ENCODE results near the gene SULT1A1. TPM values are rescaled to one million over a fixed set of nuclear protein-coding genes. Genes with fewer than 3 reads are reported as not detected.
A peak's percentile ranks its signal among the peaks of the same experiment; 100 is the strongest.
"Not testable (repeated sequence)": the region's sequence is repeated elsewhere in the genome, so short reads cannot be mapped to it uniquely, and the experiment has no call there.

The SULT1A1 gene
- total RNA-seq, 1 donor from 2014 or later, result 50.2 TPM

- H3K27ac ChIP-seq, result peak overlapping the region; percentile 79
- H3K4me1 ChIP-seq, result peaks cover 21% of the 10 kb centered on the region
- ATAC-seq (peak; percentile 29 to 74), DNase-seq (peak; percentile 78)
- H3K27me3 ChIP-seq (ENCODE audit: low read depth), result no peaks in the 10 kb centered on the region
- intact Hi-C loops (cut with DNase I), result no loop called here
- H3K36me3 ChIP-seq, result peaks cover under 1% of the 10 kb centered on the region
- TF ChIP-seq CTCF (IDR thresholded peaks at IDR 0.05), result peak; percentile 21
- no peaks in the 10 kb centered on the region for H3K9me3 ChIP-seq
- no peak overlapping the region for H3K4me3 ChIP-seq
Measured at GRCh38 chr16:28597692-28598261, 12.1 kb downstream of the SULT1A1 start.

- peak; percentile 86 to 90 for ATAC-seq
- no peak for TF ChIP-seq CTCF (IDR thresholded peaks at IDR 0.05)
Measured at GRCh38 chr16:28596840-28597691, 12.8 kb downstream of the SULT1A1 start, which contains the start of gene SULT1A2. Gene SULT1A2 (minus strand): TSS chr16:28597050. CDS start chr16:28595930, 1,120 bp downstream.

GRCh38 chr16:28596115-28596630, 13.7 kb downstream of the SULT1A1 start:
- Histone ChIP-seq H3K9me3 (no peaks in the 10 kb centered on the region), H3K4me3 (peak overlapping the region; percentile 47), H3K36me3 (peaks cover 17% of the 10 kb centered on the region), H3K27me3 (ENCODE audit: low read depth) (no peaks in the 10 kb centered on the region), H3K4me1 (peaks cover 21% of the 10 kb centered on the region), H3K27ac (peak overlapping the region; percentile 79)
- no peak for TF ChIP-seq CTCF (IDR thresholded peaks at IDR 0.05)
- ATAC-seq (no peak), DNase-seq (no peak)
- intact Hi-C loops (cut with DNase I), result no loop called here

More at GRCh38 chr16:28596840-28597691, 12.8 kb downstream of the SULT1A1 start, which contains the start of gene SULT1A2:
- no peaks in the 10 kb centered on the region for H3K9me3 ChIP-seq
- peak within 1 kb of the TSS; percentile 47 for H3K4me3 ChIP-seq
- intact Hi-C loops (cut with DNase I), result no loop called here
- peaks cover 21% of the 10 kb centered on the region for H3K4me1 ChIP-seq
- peaks cover 8% of the 10 kb centered on the region for H3K36me3 ChIP-seq
- H3K27me3 ChIP-seq (ENCODE audit: low read depth), result no peaks in the 10 kb centered on the region
- peak; percentile 87 for DNase-seq
- peak within 1 kb of the TSS; percentile 79 for H3K27ac ChIP-seq

- peaks cover 24% of the 10 kb centered on the region for H3K36me3 ChIP-seq
- ATAC-seq; intact Hi-C loops (cut with DNase I); H3K4me3 ChIP-seq; H3K27me3 ChIP-seq (ENCODE audit: low read depth); H3K9me3 ChIP-seq; DNase-seq; H3K27ac ChIP-seq: not testable (repeated sequence)
- peaks cover 21% of the 10 kb centered on the region for H3K4me1 ChIP-seq
Measured at GRCh38 chr16:28595451-28595850, 14.4 kb downstream of the SULT1A1 start.

GRCh38 chr16:28592979-28593553, 16.8 kb downstream of the SULT1A1 start:
- Histone ChIP-seq H3K27me3 (ENCODE audit: low read depth) (no peaks in the 10 kb centered on the region), H3K36me3 (peaks cover 48% of the 10 kb centered on the region), H3K4me1 (peaks cover 19% of the 10 kb centered on the region), H3K4me3 (no peak overlapping the region), H3K27ac (no peak overlapping the region), H3K9me3 (no peaks in the 10 kb centered on the region)
- intact Hi-C loops (cut with DNase I), result no loop called here
- no peak for ATAC-seq
- TF ChIP-seq CTCF (IDR thresholded peaks at IDR 0.05), result no peak
- no peak for DNase-seq

All from lower lobe of right lung (tissue), 2 donors.